Measurements from ENCODE around the gene TEK.

Gene TEK

DNA sequence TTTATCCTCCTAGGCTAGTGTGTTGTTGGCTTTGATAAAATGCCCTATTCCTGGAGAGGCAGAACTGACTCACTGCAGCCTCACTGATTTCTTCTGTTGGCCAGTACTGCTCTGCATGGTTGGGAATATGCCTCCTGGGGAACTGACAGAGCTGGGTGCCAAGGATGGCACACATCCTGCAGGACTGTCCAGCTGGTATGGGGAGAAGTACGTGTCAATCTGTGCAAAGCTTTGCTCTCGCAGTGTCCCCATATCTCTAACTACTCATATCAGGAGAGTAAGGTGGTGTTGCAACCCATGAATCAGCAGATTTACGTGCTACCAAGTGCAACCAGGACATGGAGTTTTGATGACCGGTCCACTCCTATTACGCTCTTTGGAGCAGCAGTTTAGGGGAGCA lies 74.7 kb downstream of the TEK start:
- peaks cover 5% of the 10 kb centered on the region for H3K36me3 Mint-ChIP-seq (ENCODE audit: low read depth)
- TF ChIP-seq, protein P1, sequence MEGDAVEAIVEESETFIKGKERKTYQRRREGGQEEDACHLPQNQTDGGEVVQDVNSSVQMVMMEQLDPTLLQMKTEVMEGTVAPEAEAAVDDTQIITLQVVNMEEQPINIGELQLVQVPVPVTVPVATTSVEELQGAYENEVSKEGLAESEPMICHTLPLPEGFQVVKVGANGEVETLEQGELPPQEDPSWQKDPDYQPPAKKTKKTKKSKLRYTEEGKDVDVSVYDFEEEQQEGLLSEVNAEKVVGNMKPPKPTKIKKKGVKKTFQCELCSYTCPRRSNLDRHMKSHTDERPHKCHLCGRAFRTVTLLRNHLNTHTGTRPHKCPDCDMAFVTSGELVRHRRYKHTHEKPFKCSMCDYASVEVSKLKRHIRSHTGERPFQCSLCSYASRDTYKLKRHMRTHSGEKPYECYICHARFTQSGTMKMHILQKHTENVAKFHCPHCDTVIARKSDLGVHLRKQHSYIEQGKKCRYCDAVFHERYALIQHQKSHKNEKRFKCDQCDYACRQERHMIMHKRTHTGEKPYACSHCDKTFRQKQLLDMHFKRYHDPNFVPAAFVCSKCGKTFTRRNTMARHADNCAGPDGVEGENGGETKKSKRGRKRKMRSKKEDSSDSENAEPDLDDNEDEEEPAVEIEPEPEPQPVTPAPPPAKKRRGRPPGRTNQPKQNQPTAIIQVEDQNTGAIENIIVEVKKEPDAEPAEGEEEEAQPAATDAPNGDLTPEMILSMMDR (IDR thresholded peaks at IDR 0.05; ENCODE audit: unreplicated experiment in 3 of 3): no peak
- no peaks in the 10 kb centered on the region for H3K27me3 Mint-ChIP-seq (ENCODE audit: low read depth)
- H3K4me3 Mint-ChIP-seq: no peak overlapping the region
- peaks cover 4% of the 10 kb centered on the region for H3K4me1 Mint-ChIP-seq
- H3K9me3 Mint-ChIP-seq: peaks cover 6% of the 10 kb centered on the region
- no peak overlapping the region for H3K27ac Mint-ChIP-seq

DNA sequence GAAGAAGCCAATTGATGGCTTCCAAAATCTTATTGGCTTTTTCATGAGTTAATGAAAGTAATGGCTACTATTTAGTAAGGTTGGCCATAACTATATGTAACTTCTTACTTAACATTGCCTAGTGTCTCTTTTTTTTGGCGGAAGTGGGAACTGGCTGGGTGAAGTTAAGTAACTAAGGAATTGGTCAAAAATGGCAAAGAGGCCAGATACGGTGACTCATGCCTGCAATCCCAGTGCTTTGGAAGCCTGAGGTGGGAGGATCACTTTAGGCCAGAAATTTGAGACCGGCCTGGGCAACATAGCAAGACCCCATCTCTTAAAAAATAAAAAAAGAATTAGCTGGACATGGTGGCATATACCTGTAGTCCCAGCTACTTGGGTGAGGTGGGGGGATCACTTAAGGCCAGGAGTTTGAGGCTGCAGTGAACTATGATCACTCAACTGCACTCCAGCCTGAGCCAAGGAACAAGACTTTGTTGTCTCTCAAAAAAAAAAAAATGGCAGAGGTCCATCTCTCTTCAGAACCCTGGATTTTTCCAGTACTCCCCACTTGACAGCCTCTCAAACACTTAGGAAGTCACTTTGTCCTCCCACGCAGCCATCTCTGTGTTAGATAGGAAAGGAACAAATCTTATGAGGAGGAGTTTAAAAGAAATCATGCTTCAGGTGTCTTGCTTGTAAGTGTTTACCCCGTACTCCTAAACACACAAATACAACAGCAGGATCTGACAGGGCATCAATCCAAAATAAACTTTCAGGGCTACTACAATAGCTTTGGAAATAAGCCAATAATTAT lies 75.7 kb downstream of the TEK start:
- Mint-ChIP-seq H3K9me3 (peaks cover under 1% of the 10 kb centered on the region), H3K27me3 (ENCODE audit: low read depth) (no peaks in the 10 kb centered on the region), H3K27ac (no peak overlapping the region), H3K4me3 (no peak overlapping the region), H3K4me1 (peaks cover 4% of the 10 kb centered on the region), H3K36me3 (ENCODE audit: low read depth) (no peaks in the 10 kb centered on the region)
- TF ChIP-seq, protein P1 (IDR thresholded peaks at IDR 0.05; ENCODE audit: unreplicated experiment in 3 of 3): no peak

DNA sequence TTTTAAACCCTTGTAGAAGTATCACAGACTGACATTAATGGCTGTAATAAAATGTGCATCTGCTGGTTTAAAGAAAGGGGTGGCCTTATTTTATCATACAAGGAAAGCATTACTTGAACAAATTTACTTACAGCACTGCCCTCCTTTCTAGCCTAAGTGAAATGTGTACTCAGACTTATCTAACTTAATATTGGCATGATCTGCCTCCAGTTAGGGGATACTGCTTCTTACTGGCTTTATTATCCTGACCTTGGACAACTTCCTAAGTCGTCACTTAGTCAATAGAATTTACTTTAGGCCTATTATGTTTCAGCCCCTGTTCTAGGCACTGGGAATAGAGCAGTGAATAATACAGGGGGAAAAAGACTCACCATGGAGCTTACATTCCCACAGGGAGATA lies 79.4 kb downstream of the TEK start:
- TF ChIP-seq, protein P1 (IDR thresholded peaks at IDR 0.05; ENCODE audit: unreplicated experiment in 3 of 3): no peak
- peaks cover 4% of the 10 kb centered on the region for H3K4me1 Mint-ChIP-seq
- no peak overlapping the region for H3K27ac Mint-ChIP-seq
- H3K27me3 Mint-ChIP-seq (ENCODE audit: low read depth): no peaks in the 10 kb centered on the region
- no peak overlapping the region for H3K4me3 Mint-ChIP-seq
- no peaks in the 10 kb centered on the region for H3K36me3 Mint-ChIP-seq (ENCODE audit: low read depth)
- H3K9me3 Mint-ChIP-seq: no peaks in the 10 kb centered on the region

DNA sequence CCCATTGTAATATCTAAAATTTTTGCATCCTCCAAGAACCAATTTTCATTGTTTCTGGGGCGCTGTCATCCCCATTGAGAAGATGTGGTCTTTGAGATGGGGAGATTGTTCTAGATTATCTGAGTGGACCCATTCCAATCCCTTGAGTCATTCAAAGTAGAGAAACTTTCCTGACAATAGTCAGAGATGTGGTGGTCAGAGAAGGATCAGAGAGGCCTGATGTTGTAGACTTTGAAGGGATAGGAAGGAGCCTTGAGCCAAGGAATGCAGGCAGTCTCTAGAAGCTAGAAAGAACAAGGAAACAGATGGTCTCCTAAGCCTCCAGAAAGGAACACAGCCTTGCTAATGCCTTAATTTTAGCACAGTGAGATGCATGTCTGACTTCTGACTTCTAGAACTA lies 80.4 kb downstream of the TEK start:
- Mint-ChIP-seq H3K4me3 (no peak overlapping the region), H3K9me3 (no peaks in the 10 kb centered on the region), H3K4me1 (peaks cover 4% of the 10 kb centered on the region), H3K27ac (no peak overlapping the region), H3K27me3 (ENCODE audit: low read depth) (no peaks in the 10 kb centered on the region), H3K36me3 (ENCODE audit: low read depth) (no peaks in the 10 kb centered on the region)
- TF ChIP-seq, protein P1 (IDR thresholded peaks at IDR 0.05; ENCODE audit: unreplicated experiment in 3 of 3): no peak

DNA sequence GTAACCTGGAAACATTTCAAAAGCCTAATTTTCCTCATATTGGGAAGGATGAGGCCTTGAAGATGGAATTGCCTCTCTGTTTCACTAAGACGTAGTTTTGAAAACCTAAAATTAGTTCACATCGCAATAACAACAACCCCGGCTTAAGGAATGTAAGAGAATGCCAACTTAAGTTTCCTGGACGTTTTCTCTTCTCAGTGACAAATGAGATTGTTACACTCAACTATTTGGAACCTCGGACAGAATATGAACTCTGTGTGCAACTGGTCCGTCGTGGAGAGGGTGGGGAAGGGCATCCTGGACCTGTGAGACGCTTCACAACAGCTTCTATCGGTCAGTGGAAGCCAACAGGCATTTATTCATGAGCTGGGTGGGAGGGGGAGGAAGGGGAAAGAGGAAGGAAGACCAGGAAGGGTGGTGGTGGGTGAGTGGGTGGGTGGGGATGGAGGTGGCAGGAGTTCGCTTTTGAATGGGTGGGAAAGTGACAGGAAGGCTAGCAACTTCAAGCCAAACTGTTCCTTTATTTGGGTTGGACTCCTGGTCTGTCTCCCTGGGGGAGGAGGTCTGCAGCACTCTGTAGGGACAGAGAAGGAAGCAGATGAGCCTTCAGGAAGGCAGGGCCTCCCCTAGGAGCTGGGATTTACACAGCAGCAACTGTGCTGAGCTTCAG lies 83.4 kb downstream of the TEK start:
- H3K27me3 Mint-ChIP-seq (ENCODE audit: low read depth): no peaks in the 10 kb centered on the region

More for the DNA sequence above, 83.4 kb downstream of the TEK start:
- H3K36me3 Mint-ChIP-seq (ENCODE audit: low read depth): no peaks in the 10 kb centered on the region
- no peak overlapping the region for H3K27ac Mint-ChIP-seq
- no peak overlapping the region for H3K4me3 Mint-ChIP-seq
- TF ChIP-seq, protein P1 (IDR thresholded peaks at IDR 0.05; ENCODE audit: unreplicated experiment in 3 of 3): no peak
- H3K9me3 Mint-ChIP-seq: no peaks in the 10 kb centered on the region
- no peaks in the 10 kb centered on the region for H3K4me1 Mint-ChIP-seq

Measured in nephron (organoid).